Lower leg skin (tissue), 4 donors: ENCODE measurements around the gene LITAFD. TPM values are rescaled to one million over a fixed set of nuclear protein-coding genes. Genes with fewer than 3 reads are reported as not detected.

Experiments
- DNase-seq, 2 donors: peaks; one replicate each; pipeline ENCODE4 v3.0.0-alpha.2; 2019; ENCODE audit warnings: low spot score in 2 of 2
- H3K4me3 ChIP-seq: fragments of 200-600 bp; sonication (generic); 2 replicates; pipeline ENCODE4 v1.5.1; 2017; ENCODE audit warnings: mild to moderate bottlenecking, low read depth; ENCODE audit not compliant: poor library complexity, severe bottlenecking
- POLR2A ChIP-seq, 2 donors: fragments of 450-650 bp; IDR thresholded peaks; one replicate each; pipeline ENCODE4 v1.6.1; 2016 to 2017; ENCODE audit warnings: antibody characterized with exemption in 2 of 2, mild to moderate bottlenecking in 1 of 2, moderate library complexity in 1 of 2
- WGBS, 2 donors: methylation state at CpG; one replicate each; pipeline ENCODE4 v1.1.5; 2018; 5-methylcytosine and 5-hydroxymethylcytosine counted together
- intact Hi-C: fragments of 100-400 bp; cut with DNase I; formaldehyde crosslinking; loops from one replicate; pipeline ENCODE4 v1.15.0; 2023; ENCODE audit warnings: low total_unique reads
- total RNA-seq, 4 donors: library from RNA; depleted of rRNA; stranded (reverse); fragments of >200 nt; gene quantifications; one replicate each; pipeline ENCODE4 v1.1.0, GENCODE V29; 2016
- TF ChIP-seq, protein P1 (sequence below), 3 donors: fragments of 450-650 bp; IDR thresholded peaks; one replicate each; pipeline ENCODE4 v1.5.1; 2016; ENCODE audit warnings: antibody characterized with exemption in 3 of 3, mild to moderate bottlenecking in 3 of 3, moderate library complexity in 2 of 3

LITAFD gene
- total RNA-seq, 4 donors from 2014 or later = not detected

DNA sequence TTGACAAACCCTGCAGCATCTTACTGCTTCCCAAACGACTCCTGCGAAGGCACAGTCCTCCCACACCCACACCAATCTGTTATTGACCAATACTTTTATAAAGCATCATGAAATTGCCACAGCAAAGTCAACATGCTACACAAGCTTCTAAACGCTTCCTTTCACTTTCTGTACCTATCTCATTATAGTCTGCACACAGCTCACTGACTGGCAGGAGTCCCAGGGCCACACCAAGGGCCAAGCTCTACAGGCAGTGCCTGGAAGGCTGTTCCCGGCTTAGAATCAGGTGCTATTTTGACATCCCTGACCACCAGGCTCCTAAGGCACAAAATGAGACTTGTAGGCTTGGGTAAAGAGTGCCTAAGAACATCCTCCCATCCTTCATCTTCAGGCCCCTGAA, 42.1 kb downstream of the LITAFD start:
- TF ChIP-seq, protein P1, sequence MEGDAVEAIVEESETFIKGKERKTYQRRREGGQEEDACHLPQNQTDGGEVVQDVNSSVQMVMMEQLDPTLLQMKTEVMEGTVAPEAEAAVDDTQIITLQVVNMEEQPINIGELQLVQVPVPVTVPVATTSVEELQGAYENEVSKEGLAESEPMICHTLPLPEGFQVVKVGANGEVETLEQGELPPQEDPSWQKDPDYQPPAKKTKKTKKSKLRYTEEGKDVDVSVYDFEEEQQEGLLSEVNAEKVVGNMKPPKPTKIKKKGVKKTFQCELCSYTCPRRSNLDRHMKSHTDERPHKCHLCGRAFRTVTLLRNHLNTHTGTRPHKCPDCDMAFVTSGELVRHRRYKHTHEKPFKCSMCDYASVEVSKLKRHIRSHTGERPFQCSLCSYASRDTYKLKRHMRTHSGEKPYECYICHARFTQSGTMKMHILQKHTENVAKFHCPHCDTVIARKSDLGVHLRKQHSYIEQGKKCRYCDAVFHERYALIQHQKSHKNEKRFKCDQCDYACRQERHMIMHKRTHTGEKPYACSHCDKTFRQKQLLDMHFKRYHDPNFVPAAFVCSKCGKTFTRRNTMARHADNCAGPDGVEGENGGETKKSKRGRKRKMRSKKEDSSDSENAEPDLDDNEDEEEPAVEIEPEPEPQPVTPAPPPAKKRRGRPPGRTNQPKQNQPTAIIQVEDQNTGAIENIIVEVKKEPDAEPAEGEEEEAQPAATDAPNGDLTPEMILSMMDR (IDR thresholded peaks at IDR 0.05) = no peak
- TF ChIP-seq POLR2A (IDR thresholded peaks at IDR 0.05) = no peak
- no peak overlapping the region for H3K4me3 ChIP-seq
- peak in 1 of 2 donors; percentile 43 for DNase-seq
- intact Hi-C loops = no loop called here
- WGBS, 2 donors = 72 to 76% methylated on average over 4 of the region's 4 CpGs

DNA sequence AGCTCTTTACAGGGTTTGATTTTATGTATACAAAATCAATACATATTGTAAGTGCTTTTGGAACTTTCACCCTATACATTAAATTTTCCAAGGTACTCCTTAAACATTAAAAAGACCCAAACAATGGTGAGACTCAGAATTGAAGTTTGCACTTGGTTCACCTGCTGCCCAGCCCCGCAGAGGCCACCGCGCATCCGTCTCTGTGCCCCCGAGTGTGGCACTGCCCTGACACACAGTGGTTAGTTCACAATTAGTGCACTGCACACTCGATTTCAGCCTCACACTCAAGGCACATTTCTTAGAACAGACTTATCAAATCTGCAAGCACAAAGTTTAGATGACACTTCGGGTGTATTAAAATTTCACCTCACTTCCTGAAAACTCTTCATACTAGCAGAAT, 43.3 kb downstream of the LITAFD start:
- WGBS, 2 donors = 95% methylated on average over 7 of the region's 7 CpGs
- DNase-seq = no peak
- H3K4me3 ChIP-seq = no peak overlapping the region
- intact Hi-C loops = no loop called here
- TF ChIP-seq, protein P1 (IDR thresholded peaks at IDR 0.05) = no peak
- TF ChIP-seq POLR2A (IDR thresholded peaks at IDR 0.05) = no peak

- no peak for TF ChIP-seq POLR2A (IDR thresholded peaks at IDR 0.05)
- TF ChIP-seq, protein P1 (IDR thresholded peaks at IDR 0.05) = no peak
- intact Hi-C loops = no loop called here
- no peak for DNase-seq
- no peak overlapping the region for H3K4me3 ChIP-seq
- WGBS, 2 donors = 94 to 97% methylated on average over 11 of the region's 11 CpGs
These were observed 44.7 kb downstream of the LITAFD start for GRCh38 chr16:8926827-8927226.

GRCh38 chr16:8928467-8928957, 46.4 kb downstream of the LITAFD start:
- WGBS, 2 donors = 79 to 89% methylated on average over 10 of the region's 10 CpGs
- no peak for DNase-seq
- intact Hi-C loops = no loop called here
- no peak overlapping the region for H3K4me3 ChIP-seq
- no peak for TF ChIP-seq POLR2A (IDR thresholded peaks at IDR 0.05)
- TF ChIP-seq, protein P1 (IDR thresholded peaks at IDR 0.05) = no peak

DNA sequence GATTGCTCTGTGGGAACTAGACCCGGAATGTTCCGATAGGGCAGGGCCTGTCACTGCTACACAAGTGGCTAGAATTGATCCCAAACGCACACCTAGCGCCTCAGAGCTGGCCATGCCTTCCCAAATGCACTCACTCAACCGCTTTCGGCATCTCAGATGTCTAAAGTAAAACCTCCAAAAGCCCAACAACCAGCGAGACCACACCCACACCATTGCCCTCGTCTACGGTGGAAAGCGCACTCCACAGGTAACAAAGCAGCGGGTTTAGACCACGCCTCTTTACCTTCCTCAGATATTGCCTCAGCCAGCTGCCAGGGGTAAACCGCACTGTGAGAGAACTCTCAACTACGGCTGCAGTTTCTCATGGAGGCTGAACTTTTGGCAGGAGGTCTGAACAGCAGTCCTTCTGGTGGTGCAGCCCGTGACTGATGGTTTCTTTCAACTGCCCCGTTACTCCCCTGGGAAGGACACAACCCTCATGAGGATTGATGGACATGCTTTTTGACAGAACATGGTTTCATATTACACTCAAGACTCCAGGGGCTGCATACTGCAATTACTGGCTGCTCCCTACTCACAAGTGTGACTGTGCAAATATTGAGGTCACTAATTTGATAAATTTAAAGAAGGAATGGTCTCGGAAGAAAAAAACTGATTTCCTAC, 47.1 kb downstream of the LITAFD start:
- no peak overlapping the region for H3K4me3 ChIP-seq
- TF ChIP-seq, protein P1 (IDR thresholded peaks at IDR 0.05) = no peak
- no peak for TF ChIP-seq POLR2A (IDR thresholded peaks at IDR 0.05)
- intact Hi-C loops = no loop called here
- 91 to 94% methylated on average over 17 of the region's 17 CpGs for WGBS, 2 donors
- DNase-seq = no peak

GRCh38 chr16:8931859-8932258, 49.7 kb downstream of the LITAFD start:
- WGBS, 2 donors = 44 to 48% methylated on average over 6 of the region's 6 CpGs
- TF ChIP-seq, protein P1 (IDR thresholded peaks at IDR 0.05) = no peak
- TF ChIP-seq POLR2A (IDR thresholded peaks at IDR 0.05) = no peak
- no peak overlapping the region for H3K4me3 ChIP-seq
- intact Hi-C loops = no loop called here
- no peak for DNase-seq
